NT2/D1 (cell line): ENCODE measurements around the gene HGFAC.

Experiments
- SUZ12 ChIP-seq: IDR thresholded peaks from 2 replicates; pipeline ENCODE4 v1.6.1; 2011; ENCODE audit not compliant: insufficient read length, insufficient read depth; ENCODE audit errors: extremely low read depth
- YY1 ChIP-seq: IDR thresholded peaks from 2 replicates; pipeline ENCODE4 v1.6.1; 2011; ENCODE audit not compliant: insufficient read length, insufficient read depth
- ZNF274 ChIP-seq: IDR thresholded peaks from 2 replicates; pipeline ENCODE4 v1.6.1; 2011; ENCODE audit warnings: mild to moderate bottlenecking, low read depth, low read length

- TF ChIP-seq SUZ12 (no peak), YY1 (no peak), ZNF274 (no peak)
Measured at GRCh38 chr4:3461515-3462291, 19.9 kb downstream of the HGFAC start.
